GM23338 (cell line): ENCODE measurements around the gene HAO1. TPM values are rescaled to one million over a fixed set of nuclear protein-coding genes. Genes with fewer than 3 reads are reported as not detected.

Experiments used
- ATAC-seq: fragments of 200-7000 bp; cut with Tn5 transposase; 3 replicates; pipeline ENCODE4 v1.9.1; 2020
- DNase-seq: peaks from one replicate; pipeline ENCODE4 v3.0.0-alpha.2; 2015; ENCODE audit warnings: low spot score
- H2AFZ ChIP-seq: fragments of 200-600 bp; sonication (generic); 2 replicates; pipeline ENCODE4 v1.8.0; 2016; ENCODE audit warnings: antibody characterized with exemption, mild to moderate bottlenecking, moderate library complexity
- H3F3A ChIP-seq: fragments of 200-600 bp; sonication (generic); replicated peaks from 2 replicates; pipeline ENCODE4 v1.8.0; 2017; ENCODE audit warnings: antibody characterized with exemption, mixed run types, low read depth
- H3K27ac ChIP-seq: fragments of 200-600 bp; sonication (generic); 2 replicates; pipeline ENCODE4 v1.6.1; 2016; ENCODE audit warnings: low read depth
- H3K27me3 ChIP-seq: fragments of 200-600 bp; sonication (generic); 2 replicates; pipeline ENCODE4 v1.8.0; 2016; ENCODE audit warnings: mild to moderate bottlenecking, mixed run types, moderate library complexity; ENCODE audit not compliant: insufficient read depth
- H3K36me3 ChIP-seq: fragments of 200-600 bp; sonication (generic); 2 replicates; pipeline ENCODE4 v1.8.0; 2016; ENCODE audit warnings: mild to moderate bottlenecking; ENCODE audit not compliant: insufficient read depth
- H3K4me1 ChIP-seq: fragments of 200-600 bp; sonication (generic); 2 replicates; pipeline ENCODE4 v1.8.0; 2016; ENCODE audit warnings: mild to moderate bottlenecking, moderate library complexity; ENCODE audit not compliant: insufficient read depth
- H3K4me2 ChIP-seq: fragments of 200-600 bp; sonication (generic); 2 replicates; pipeline ENCODE4 v1.7.1; 2017; ENCODE audit warnings: mixed run types
- H3K4me3 ChIP-seq: fragments of 200-600 bp; sonication (generic); 2 replicates; pipeline ENCODE4 v1.6.1; 2016; ENCODE audit warnings: mixed run types
- H3K79me2 ChIP-seq: fragments of 200-600 bp; sonication (generic); replicated peaks from 2 replicates; pipeline ENCODE4 v1.8.0; 2017; ENCODE audit warnings: mild to moderate bottlenecking; ENCODE audit not compliant: insufficient read depth
- H3K9me2 ChIP-seq: fragments of 200-600 bp; sonication (generic); 2 replicates; pipeline ENCODE4 v1.8.0; 2017; ENCODE audit not compliant: insufficient read depth
- H4K20me1 ChIP-seq: fragments of 200-600 bp; sonication (generic); replicated peaks from 2 replicates; pipeline ENCODE4 v1.8.0; 2017; ENCODE audit warnings: mild to moderate bottlenecking; ENCODE audit not compliant: insufficient read depth
- H3K27ac Mint-ChIP-seq: 2 replicates; pipeline ENCODE4 v1.8.0; 2020; ENCODE audit warnings: inconsistent platforms, mild to moderate bottlenecking, moderate library complexity, mixed read lengths
- H3K27me3 Mint-ChIP-seq: 3 replicates; pipeline ENCODE4 v1.8.0; 2022; ENCODE audit warnings: low read depth, mild to moderate bottlenecking, moderate library complexity, mixed read lengths, inconsistent platforms; ENCODE audit not compliant: insufficient read depth, poor library complexity
- H3K36me3 Mint-ChIP-seq: 3 replicates; pipeline ENCODE4 v1.8.0; 2021; ENCODE audit warnings: low read depth, mild to moderate bottlenecking, inconsistent platforms, moderate library complexity, mixed read lengths
- H3K4me1 Mint-ChIP-seq: 3 replicates; pipeline ENCODE4 v1.8.0; 2020; ENCODE audit warnings: mild to moderate bottlenecking, inconsistent platforms, mixed read lengths
- H3K4me3 Mint-ChIP-seq: 3 replicates; pipeline ENCODE4 v1.8.0; 2021; ENCODE audit warnings: moderate library complexity, mild to moderate bottlenecking, inconsistent platforms, mixed read lengths
- H3K9me3 Mint-ChIP-seq: 3 replicates; pipeline ENCODE4 v1.8.0; 2020; ENCODE audit warnings: moderate library complexity, mild to moderate bottlenecking, inconsistent platforms, mixed read lengths
- CREB1 ChIP-seq: fragments of 250-450 bp; sonication (Bioruptor Pico); IDR thresholded peaks from 2 replicates; pipeline ENCODE4 v1.5.0; 2020; ENCODE audit warnings: low read depth, mild to moderate bottlenecking, moderate library complexity
- ETS1 ChIP-seq: IDR thresholded peaks from 2 replicates; pipeline ENCODE4 v1.6.1; 2016; ENCODE audit warnings: antibody characterized with exemption
- EZH2 ChIP-seq: fragments of 200-600 bp; sonication (generic); IDR thresholded peaks from one replicate; pipeline ENCODE4 v1.8.0; 2017; ENCODE audit warnings: antibody characterized with exemption, mild to moderate bottlenecking, low read depth; ENCODE audit not compliant: unreplicated experiment
- EZH2phosphoT487 ChIP-seq: fragments of 200-600 bp; sonication (generic); IDR thresholded peaks from one replicate; pipeline ENCODE4 v1.8.1; 2018; ENCODE audit warnings: antibody characterized with exemption; ENCODE audit not compliant: unreplicated experiment
- JUNB ChIP-seq: IDR thresholded peaks from one replicate; pipeline ENCODE4 v1.6.1; 2016; ENCODE audit warnings: antibody characterized with exemption; ENCODE audit not compliant: unreplicated experiment
- NANOG ChIP-seq: IDR thresholded peaks from 2 replicates; pipeline ENCODE4 v1.6.1; 2016; ENCODE audit warnings: antibody characterized with exemption, borderline replicate concordance
- POLR2AphosphoS5 ChIP-seq: IDR thresholded peaks from 2 replicates; pipeline ENCODE4 v1.6.1; 2016; ENCODE audit warnings: antibody characterized with exemption, low read depth
- REST ChIP-seq: IDR thresholded peaks from one replicate; pipeline ENCODE4 v1.6.1; 2018; ENCODE audit warnings: antibody characterized with exemption; ENCODE audit not compliant: unreplicated experiment
- STAT1 ChIP-seq: IDR thresholded peaks from one replicate; pipeline ENCODE4 v1.6.1; 2016; ENCODE audit warnings: antibody characterized with exemption; ENCODE audit not compliant: unreplicated experiment
- ZNF114 ChIP-seq: fragments of 250-450 bp; sonication (Bioruptor Pico); IDR thresholded peaks from 2 replicates; pipeline ENCODE4 v1.5.0; 2020; ENCODE audit warnings: mild to moderate bottlenecking, moderate library complexity
- ZNF331 ChIP-seq: fragments of 250-450 bp; sonication (Bioruptor Pico); IDR thresholded peaks from 2 replicates; pipeline ENCODE4 v1.5.0; 2020; ENCODE audit warnings: low read depth, mild to moderate bottlenecking, moderate library complexity
- ZNF462 ChIP-seq: fragments of 250-450 bp; sonication (Bioruptor Pico); IDR thresholded peaks from 2 replicates; pipeline ENCODE4 v1.5.0; 2020; ENCODE audit warnings: mild to moderate bottlenecking, moderate library complexity
- polyA plus RNA-seq: library from polyadenylated mRNA; unstranded; fragments of >200 nt; fragmentation: Nextera tagmentation; extraction: Ambion mirVana; gene quantifications from 2 replicates; pipeline ENCODE4 v1.2.1, GENCODE V29; 2016
- total RNA-seq: library from RNA; depleted of rRNA; stranded (reverse); fragments of >200 nt; shearing (Covaris generic); gene quantifications from 2 replicates; pipeline ENCODE4 v1.2.3, GENCODE V29; 2014
- TF ChIP-seq, protein P1 (sequence below), 2 experiments: fragments of 200-600 bp in 1 of 2; sonication (generic) in 1 of 2; conservative IDR thresholded peaks; 2 replicates each; pipeline versions ENCODE4 v1.5.1 to v1.6.1; 2016 to 2017; ENCODE audit warnings: antibody characterized with exemption in 2 of 2, low read depth in 2 of 2, mild to moderate bottlenecking in 2 of 2, moderate library complexity in 1 of 2

The HAO1 gene
- total and polyA plus RNA-seq, 2 experiments from 2014 or later = not detected

- H3K36me3 ChIP-seq = no peaks in the 10 kb centered on the region
- no peak for TF ChIP-seq ZNF331 (CRISPR knock-in tag)
- no peak for TF ChIP-seq STAT1
- TF ChIP-seq EZH2 = no peak
- no peak for TF ChIP-seq JUNB
- no peak for TF ChIP-seq ZNF462 (CRISPR knock-in tag)
- no peak for TF ChIP-seq REST
- TF ChIP-seq ETS1 = no peak
- TF ChIP-seq CREB1 (CRISPR knock-in tag) = no peak
- TF ChIP-seq, protein P1, sequence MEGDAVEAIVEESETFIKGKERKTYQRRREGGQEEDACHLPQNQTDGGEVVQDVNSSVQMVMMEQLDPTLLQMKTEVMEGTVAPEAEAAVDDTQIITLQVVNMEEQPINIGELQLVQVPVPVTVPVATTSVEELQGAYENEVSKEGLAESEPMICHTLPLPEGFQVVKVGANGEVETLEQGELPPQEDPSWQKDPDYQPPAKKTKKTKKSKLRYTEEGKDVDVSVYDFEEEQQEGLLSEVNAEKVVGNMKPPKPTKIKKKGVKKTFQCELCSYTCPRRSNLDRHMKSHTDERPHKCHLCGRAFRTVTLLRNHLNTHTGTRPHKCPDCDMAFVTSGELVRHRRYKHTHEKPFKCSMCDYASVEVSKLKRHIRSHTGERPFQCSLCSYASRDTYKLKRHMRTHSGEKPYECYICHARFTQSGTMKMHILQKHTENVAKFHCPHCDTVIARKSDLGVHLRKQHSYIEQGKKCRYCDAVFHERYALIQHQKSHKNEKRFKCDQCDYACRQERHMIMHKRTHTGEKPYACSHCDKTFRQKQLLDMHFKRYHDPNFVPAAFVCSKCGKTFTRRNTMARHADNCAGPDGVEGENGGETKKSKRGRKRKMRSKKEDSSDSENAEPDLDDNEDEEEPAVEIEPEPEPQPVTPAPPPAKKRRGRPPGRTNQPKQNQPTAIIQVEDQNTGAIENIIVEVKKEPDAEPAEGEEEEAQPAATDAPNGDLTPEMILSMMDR (conservative IDR thresholded peaks at IDR 0.05; ENCODE audit: low read depth in 2 of 2) = no peak
- no peak for TF ChIP-seq NANOG
- TF ChIP-seq ZNF114 (CRISPR knock-in tag) = no peak
- no peak for TF ChIP-seq EZH2phosphoT487
- TF ChIP-seq POLR2AphosphoS5 = no peak
- H4K20me1 ChIP-seq = no peaks in the 10 kb centered on the region
- Mint-ChIP-seq H3K4me1 (peaks cover 4% of the 10 kb centered on the region; the same call in 1 of the 3 replicates), H3K27me3 (no peaks in the 10 kb centered on the region), H3K27ac (no peak overlapping the region), H3K36me3 (no peaks in the 10 kb centered on the region), H3K4me3 (no peak overlapping the region), H3K9me3 (no peaks in the 10 kb centered on the region)
- no peak overlapping the region for H3K4me2 ChIP-seq
- H3K9me2 ChIP-seq = peaks cover 6% of the 10 kb centered on the region; the same call in 1 of the 2 replicates
- H3K4me3 ChIP-seq = no peak overlapping the region
- no peaks in the 10 kb centered on the region for H3K4me1 ChIP-seq
- no peak overlapping the region for H2AFZ ChIP-seq
- H3K79me2 ChIP-seq = no peaks in the 10 kb centered on the region
- DNase-seq = no peak
- no peaks in the 10 kb centered on the region for H3F3A ChIP-seq
- H3K27ac ChIP-seq = no peak overlapping the region
- ATAC-seq = no peak
- no peaks in the 10 kb centered on the region for H3K27me3 ChIP-seq
Observed at GRCh38 chr20:7848351-7848750, 91.9 kb downstream of the HAO1 start.
